ENCODE measurements around the gene HINT3.
"Not testable (repeated sequence)": the region's sequence is repeated elsewhere in the genome, so short reads cannot be mapped to it uniquely, and the experiment has no call there.

The HINT3 gene

DNA sequence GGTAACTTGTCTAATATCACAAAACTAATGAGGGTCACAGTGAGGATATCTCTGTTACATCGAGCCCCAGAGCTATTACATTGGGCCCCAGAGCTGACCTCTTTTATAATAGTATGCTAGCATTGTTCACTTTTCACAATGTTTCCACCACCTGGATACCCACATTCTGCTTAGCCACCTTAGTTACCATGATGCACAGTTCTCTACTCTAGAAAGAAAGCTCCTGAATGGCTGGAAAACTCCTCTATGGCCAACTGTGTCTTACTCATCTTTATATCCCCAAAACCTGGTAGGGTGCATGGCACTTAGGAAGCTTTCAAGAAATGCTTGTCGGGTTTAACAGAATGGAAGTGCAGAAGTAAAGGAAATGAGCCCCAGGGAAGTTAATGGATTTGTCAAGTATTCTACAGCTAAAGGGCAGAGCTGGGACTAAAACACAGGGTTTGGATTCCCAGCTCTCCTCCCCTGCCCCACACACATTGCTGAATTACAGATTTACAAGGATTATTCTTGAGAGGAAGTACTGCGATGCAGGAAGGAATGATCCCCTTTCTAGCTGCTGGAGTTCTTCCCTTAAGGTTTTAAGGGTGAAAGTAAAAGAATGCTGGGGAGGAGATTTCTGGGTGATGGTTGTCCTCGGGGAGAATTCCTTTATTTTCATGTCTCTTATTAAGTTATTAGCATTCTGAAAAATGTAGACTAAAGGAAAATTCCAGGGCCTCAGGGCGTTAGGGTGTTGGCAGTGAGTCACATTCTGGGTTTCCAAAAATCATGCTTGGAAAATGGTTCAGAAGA lies 16.1 kb upstream of the HINT3 start:
- no peak for DNase-seq

GRCh38 chr6:125942672-125943527 lies 13.7 kb upstream of the HINT3 start:
- no peak for DNase-seq

DNA sequence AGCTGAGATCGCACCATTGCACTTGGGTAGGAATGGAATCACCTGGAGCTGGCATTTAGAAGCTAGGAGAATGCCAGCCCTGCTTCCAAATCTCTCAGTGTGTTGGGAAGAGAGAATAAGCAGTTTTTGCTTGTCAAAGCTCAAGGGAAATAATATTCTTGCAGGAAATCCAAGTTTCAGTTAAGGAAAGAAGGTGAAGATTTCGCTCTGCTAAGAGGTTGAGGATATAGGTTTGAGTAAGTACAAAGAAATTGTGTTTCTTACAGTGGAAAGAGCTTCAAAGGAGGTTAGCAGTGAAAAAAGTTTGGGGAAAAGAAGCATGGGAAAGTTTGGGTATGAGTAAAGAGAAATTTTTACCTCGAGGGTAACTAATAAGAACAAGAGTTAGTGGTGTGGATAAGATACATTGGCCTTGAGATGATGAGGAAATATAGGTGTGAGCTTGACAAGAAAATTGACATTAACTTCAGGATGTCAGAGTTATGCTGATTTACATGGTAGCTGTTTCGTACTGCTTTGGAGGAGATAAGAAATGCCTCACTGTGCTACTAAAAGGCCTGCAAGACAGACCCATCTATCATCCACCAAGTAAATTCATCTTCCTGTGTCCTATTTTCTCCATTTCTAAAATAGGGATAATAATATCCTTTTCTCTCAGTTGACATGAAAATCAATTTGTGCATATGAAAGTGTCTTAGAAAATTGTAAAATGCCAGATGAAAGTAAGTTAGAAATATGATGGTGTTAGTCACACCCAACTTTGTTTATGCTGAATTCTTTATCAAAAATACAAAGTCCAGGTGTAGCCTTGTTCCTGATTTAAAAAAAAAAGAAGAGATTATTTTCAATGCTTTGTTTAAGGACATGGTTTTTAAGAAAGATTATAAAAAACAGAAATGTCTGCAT lies 12.8 kb upstream of the HINT3 start:
- no peak for DNase-seq

DNA sequence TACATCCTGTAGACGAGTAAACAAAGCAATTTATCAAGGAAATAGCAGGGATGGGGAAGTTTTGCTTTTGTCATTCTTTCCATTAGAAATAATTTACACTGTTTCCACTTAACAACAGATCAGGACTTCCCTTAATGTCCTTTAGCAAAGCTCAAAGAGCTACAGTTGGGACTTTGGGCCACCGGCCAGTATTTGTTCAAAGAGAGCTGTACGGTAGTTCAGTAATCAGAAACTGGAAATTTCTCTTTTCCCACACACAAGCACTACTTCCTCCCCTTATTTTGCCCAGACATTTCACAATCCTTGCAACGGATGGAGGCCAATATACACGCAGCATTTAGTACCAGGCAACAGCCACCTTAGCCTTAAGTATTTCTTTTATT lies 12.1 kb upstream of the HINT3 start:
- DNase-seq: no peak

DNA sequence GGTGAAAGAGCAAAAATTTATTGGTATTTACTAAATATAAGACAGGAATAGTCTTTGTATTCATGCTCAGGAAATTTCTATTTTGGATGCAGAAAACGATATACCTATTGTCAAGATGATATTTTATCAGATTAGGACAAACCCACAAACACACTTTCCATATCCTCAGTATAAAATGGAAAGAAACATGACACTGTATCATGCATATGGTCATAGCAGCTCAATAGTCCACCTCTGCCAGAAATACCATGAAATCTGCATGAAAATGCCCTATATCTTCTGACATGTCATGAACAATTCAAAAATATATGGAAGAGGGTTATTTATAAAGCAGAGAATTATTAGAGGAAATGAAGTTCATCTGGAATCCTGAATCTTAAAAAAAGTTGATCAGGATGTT lies 11.7 kb upstream of the HINT3 start:
- no peak for DNase-seq

GRCh38 chr6:125945378-125946141 lies 11.0 kb upstream of the HINT3 start:
- DNase-seq: no peak

GRCh38 chr6:125947615-125948014 lies 9.0 kb upstream of the HINT3 start:
- no peak for DNase-seq

DNA sequence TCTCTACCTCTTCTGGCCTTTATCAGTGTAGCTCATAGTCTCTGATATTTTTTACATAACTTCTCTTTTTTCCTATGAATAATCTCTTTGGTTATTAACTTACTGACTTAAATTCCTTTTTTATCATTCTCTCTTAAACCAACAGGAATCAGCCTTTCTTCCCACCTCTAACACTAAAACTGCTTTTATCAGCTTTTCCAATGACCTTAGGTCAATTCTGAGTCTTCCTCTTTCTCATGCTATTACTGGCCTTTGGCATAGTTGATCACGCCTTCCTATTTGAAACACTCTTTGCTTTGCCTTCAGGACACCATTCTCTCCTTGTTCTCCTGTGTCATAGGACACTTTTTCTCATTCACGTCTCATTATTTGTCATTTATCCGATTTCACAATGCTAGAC lies 8.1 kb upstream of the HINT3 start:
- DNase-seq: no peak

- DNase-seq: no peak
Measured at GRCh38 chr6:125949069-125949468, 7.5 kb upstream of the HINT3 start.

- no peak for DNase-seq
Measured at GRCh38 chr6:125950293-125950692, 6.3 kb upstream of the HINT3 start.

- DNase-seq: not testable (repeated sequence)
Measured at GRCh38 chr6:125950716-125951115, 5.9 kb upstream of the HINT3 start.

- DNase-seq: no peak
Measured at GRCh38 chr6:125951323-125951722, 5.2 kb upstream of the HINT3 start.

GRCh38 chr6:125952764-125953501 lies 3.6 kb upstream of the HINT3 start:
- no peak for DNase-seq

- no peak for DNase-seq
Measured at GRCh38 chr6:125953502-125953875, 3.1 kb upstream of the HINT3 start.

- DNase-seq: no peak
Measured at GRCh38 chr6:125954735-125955339, 1.7 kb upstream of the HINT3 start.

- no peak for DNase-seq
Measured at GRCh38 chr6:125955973-125956372, 597 bp upstream of the HINT3 start.

DNA sequence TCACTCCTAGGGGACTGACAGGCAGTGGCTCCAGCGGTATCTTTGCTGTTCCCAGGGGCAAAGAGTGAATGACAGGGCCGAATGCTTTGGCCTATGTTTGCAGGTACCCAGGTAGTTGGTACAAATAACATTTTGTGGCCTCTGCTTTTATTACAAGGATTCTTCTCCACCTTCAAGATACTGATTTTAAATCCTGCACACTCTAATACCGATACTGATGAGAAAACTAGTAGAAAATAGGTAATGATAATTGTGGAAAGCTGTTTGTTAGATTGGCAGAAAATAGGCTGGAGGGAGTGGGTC lies 772 bp downstream of the HINT3 start:
- DNase-seq: no peak

DNA sequence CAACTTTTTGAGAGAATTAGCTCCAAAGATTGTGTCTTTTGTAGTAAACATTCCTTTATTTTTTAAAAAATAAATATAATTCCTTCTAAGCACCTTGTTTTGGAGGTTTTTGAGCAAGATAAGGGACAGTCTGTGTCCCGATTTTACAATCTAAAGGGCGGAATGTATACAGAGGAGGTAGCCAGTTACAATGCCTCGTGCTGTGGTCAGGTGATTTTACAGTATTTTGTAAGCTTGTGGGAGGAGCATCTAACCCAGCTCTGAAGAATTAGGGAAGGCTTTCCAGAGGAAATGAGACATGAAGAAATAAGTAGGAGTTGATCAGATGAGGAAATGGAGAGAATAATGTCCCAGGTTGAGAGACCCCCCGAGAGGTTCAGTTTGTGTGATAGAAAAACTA lies 1.3 kb downstream of the HINT3 start:
- no peak for DNase-seq

GRCh38 chr6:125959041-125959440 lies 2.5 kb downstream of the HINT3 start:
- DNase-seq: no peak

DNA sequence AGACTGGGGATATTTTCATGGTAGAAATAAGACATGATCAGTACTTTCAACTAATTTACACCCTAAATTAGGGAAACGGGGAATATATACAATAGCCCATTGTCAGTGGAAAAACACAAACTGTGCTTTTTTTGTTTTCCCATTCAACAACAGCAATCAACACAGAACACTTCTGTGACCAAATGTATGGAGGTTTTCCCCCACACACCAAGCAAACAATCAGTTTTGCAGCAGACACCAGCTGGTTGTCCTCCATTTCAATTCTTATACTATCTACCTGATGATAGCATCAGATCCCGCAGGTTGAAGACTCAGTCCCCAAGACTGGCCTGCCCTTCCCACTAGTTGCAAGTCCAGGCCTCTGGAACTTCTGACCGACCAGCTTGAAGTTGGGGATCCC lies 4.5 kb downstream of the HINT3 start:
- no peak for DNase-seq

DNA sequence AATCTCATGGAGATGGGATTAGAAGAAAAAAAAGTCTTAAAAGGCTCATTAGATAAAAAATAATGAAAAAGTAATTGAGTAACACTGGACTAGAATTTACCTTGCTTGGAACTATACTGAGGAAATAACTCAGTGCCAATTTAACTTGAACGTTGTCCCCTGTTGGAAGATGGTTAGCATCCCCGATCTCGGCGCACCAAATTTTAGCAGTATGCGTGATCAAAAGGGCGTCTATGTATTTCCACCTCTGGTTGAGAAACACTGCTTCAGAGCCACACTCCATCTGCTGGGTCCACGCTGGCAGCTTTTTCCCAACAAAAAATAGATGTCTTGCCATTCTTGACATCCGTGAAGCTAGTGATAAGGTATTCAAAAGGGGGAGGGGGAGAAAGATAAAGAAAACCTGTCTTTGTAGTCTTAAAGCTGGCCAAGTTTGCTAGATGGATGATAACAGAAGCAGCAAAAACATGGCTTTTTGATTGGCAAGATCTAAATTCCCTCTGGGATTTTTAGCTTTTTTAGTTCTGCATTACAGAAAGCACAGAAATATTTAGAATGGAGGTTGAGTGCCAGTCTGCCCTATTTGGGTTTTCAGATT lies 6.4 kb downstream of the HINT3 start:
- DNase-seq: no peak

All from NCI-H446 treated with DMSO at 0.1 percent for 48 hours (cell line).